Esophagus squamous epithelium (tissue), 5 donors: ENCODE data around the gene TOR4A. TPM values are rescaled to one million over a fixed set of nuclear protein-coding genes. Genes with fewer than 3 reads are reported as not detected.
"Not testable (repeated sequence)": the region's sequence is repeated elsewhere in the genome, so short reads cannot be mapped to it uniquely, and the experiment has no call there.

Experiments used
- DNase-seq: peaks from one replicate; lab custom pipeline; 2025; lab: John Stamatoyannopoulos, UW
- H3K27ac ChIP-seq, 4 donors: fragments of 200-600 bp; sonication (generic); one replicate each; pipeline ENCODE4 v1.5.1; 2016 to 2019; ENCODE audit warnings: mild to moderate bottlenecking in 1 of 4
- H3K27me3 ChIP-seq, 4 donors: fragments of 200-600 bp; sonication (generic); 1 replicate in 3 of 4; 2 replicates in 1 of 4; pipeline versions ENCODE4 v1.5.1 to v1.6.0; 2017 to 2021; ENCODE audit warnings: antibody characterized with exemption in 1 of 4
- H3K36me3 ChIP-seq, 3 donors: fragments of 200-600 bp; sonication (generic); one replicate each; pipeline ENCODE4 v1.5.1; 2016 to 2019
- H3K4me1 ChIP-seq, 3 donors: fragments of 200-600 bp; sonication (generic); one replicate each; pipeline ENCODE4 v1.5.1; 2017 to 2019
- H3K4me3 ChIP-seq, 4 donors: fragments of 200-600 bp; sonication (generic); 1 replicate in 3 of 4; 2 replicates in 1 of 4; pipeline ENCODE4 v1.5.1; 2016 to 2019; ENCODE audit warnings: mild to moderate bottlenecking in 2 of 4, moderate library complexity in 1 of 4
- H3K9me3 ChIP-seq, 3 donors: fragments of 200-600 bp; sonication (generic); one replicate each; pipeline ENCODE4 v1.5.1; 2016 to 2019
- CTCF ChIP-seq, 6 experiments: fragments of 450-650 bp in 4 of 6; fragments of 200-600 bp in 2 of 6; sonication (generic) in 2 of 6; IDR thresholded peaks; one replicate each; pipeline ENCODE4 v1.5.1; 2016 to 2019; ENCODE audit warnings: antibody characterized with exemption in 6 of 6, mild to moderate bottlenecking in 4 of 6, moderate library complexity in 4 of 6
- POLR2A ChIP-seq, 4 donors: fragments of 450-650 bp; IDR thresholded peaks; one replicate each; pipeline ENCODE4 v1.6.1; 2017; ENCODE audit warnings: antibody characterized with exemption in 4 of 4, mild to moderate bottlenecking in 4 of 4, moderate library complexity in 3 of 4
- WGBS, 2 donors: methylation state at CpG; one replicate each; pipeline ENCODE4 v1.1.5; 2018; 5-methylcytosine and 5-hydroxymethylcytosine counted together
- intact Hi-C: fragments of 100-400 bp; cut with DNase I; formaldehyde crosslinking; loops from one replicate; pipeline ENCODE4 v1.15.0; 2022
- total RNA-seq, 4 donors: library from RNA; depleted of rRNA; stranded (reverse); fragments of >200 nt; gene quantifications; one replicate each; pipeline ENCODE4 v1.1.0, GENCODE V29; 2016
- donor health status: DM: yes; HTN: yes; CAD: no.

Gene TOR4A
- total RNA-seq, 4 donors from 2014 or later, result 8.8 to 17.5 (median 13.5) TPM

- Histone ChIP-seq H3K4me1 (peaks cover 16 to 53% (median 23%) of the 10 kb centered on the region in 3 donors), H3K27me3 (peaks cover 0 to 57% (median 0%) of the 10 kb centered on the region in 4 donors), H3K36me3 (no peaks in the 10 kb centered on the region), H3K4me3 (peak overlapping the region in 3 of 4 donors; percentile 7 to 40 (median 7)), H3K9me3 (no peaks in the 10 kb centered on the region), H3K27ac (no peak overlapping the region)
- intact Hi-C loops, result loop anchor here (10.0 kb wide), 1 partner anchor 51 kb away; the partner anchor contains the start of genes ANAPC2 and SSNA1
- no peak for TF ChIP-seq POLR2A (IDR thresholded peaks at IDR 0.05)
- TF ChIP-seq CTCF (IDR thresholded peaks at IDR 0.05), result no peak
- DNase-seq, result no peak
- WGBS, 2 donors, result 67 to 80% methylated on average over 1 to 3 of the region's 35 CpGs
These were observed 41.9 kb upstream of the TOR4A start for GRCh38 chr9:137235424-137236237.

DNA sequence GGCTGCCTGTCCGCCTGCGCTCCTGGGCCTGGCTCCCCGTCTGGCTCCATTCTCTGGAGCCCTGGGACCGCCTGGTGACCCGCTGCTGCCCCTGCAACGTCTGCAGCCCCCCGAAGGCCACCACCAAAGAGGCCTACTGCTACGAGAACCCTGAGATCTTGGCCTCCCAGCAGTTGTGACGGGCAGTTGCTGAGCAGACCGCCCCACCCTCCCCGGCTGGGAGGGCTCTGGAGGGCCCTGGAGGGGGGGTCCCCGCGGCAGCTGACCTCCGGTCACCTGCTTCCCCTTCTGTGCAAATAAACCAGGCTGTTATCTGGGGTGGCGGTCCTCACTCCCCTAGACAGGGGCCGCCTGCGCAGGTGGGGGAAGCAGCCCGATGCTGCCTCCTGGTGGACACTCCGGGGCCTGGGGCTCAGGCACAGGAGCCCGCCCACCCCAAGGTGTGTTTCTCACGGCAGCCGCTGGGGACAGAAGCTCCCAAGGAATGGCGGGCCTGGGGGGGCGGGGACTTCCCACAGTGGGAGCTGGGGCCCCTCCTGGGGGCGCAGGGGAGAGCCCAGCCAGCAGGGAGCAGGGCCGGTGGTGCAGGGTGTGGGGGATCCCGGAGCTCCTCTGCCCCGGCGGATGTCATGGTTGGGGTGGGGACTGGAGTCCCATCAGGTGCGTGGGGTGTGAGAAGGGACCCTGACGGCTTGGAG lies 41.1 kb upstream of the TOR4A start:
- H3K9me3 ChIP-seq, result no peaks in the 10 kb centered on the region
- H3K36me3 ChIP-seq, result no peaks in the 10 kb centered on the region
- peaks cover 16 to 53% (median 23%) of the 10 kb centered on the region in 3 donors for H3K4me1 ChIP-seq
- DNase-seq, result no peak
- intact Hi-C loops, result loop anchor here (10.0 kb wide), 1 partner anchor 52 kb away; the partner anchor contains the start of genes ANAPC2 and SSNA1
- H3K4me3 ChIP-seq, result peak overlapping the region in 3 of 4 donors; percentile 7 to 40 (median 7)
- no peak for TF ChIP-seq POLR2A (IDR thresholded peaks at IDR 0.05)
- TF ChIP-seq CTCF (IDR thresholded peaks at IDR 0.05), result peak; percentile 99 to 100 (median 100)
- H3K27me3 ChIP-seq, result peaks cover 0 to 49% (median 0%) of the 10 kb centered on the region in 4 donors
- H3K27ac ChIP-seq, result peak overlapping the region in 1 of 4 donors; percentile 39
- WGBS, 2 donors, result 0% methylated on average over 4 of the region's 31 CpGs; no CpG with 5 or more reads in 1 of the 2 donors

GRCh38 chr9:137236936-137237421 lies 40.5 kb upstream of the TOR4A start:
- Histone ChIP-seq H3K27me3 (peaks cover 0 to 43% (median 0%) of the 10 kb centered on the region in 4 donors), H3K36me3 (peaks cover 0 to 4% (median 3%) of the 10 kb centered on the region in 3 donors), H3K4me1 (peaks cover 20 to 57% (median 23%) of the 10 kb centered on the region in 3 donors), H3K27ac (peak overlapping the region in 1 of 4 donors; percentile 39), H3K4me3 (peak overlapping the region in 3 of 4 donors; percentile 7 to 40 (median 7)), H3K9me3 (no peaks in the 10 kb centered on the region)
- 63% methylated on average over 2 of the region's 11 CpGs; no CpG with 5 or more reads in 1 of the 2 donors for WGBS, 2 donors
- intact Hi-C loops, result loop anchor here (10.0 kb wide), 1 partner anchor 52 kb away; the partner anchor contains the start of genes ANAPC2 and SSNA1
- no peak for DNase-seq
- TF ChIP-seq CTCF (IDR thresholded peaks at IDR 0.05) (no peak), POLR2A (IDR thresholded peaks at IDR 0.05) (no peak)

- H3K4me3 ChIP-seq, result no peak overlapping the region
- peaks cover 0 to 32% (median 0%) of the 10 kb centered on the region in 4 donors for H3K27me3 ChIP-seq
- H3K9me3 ChIP-seq, result no peaks in the 10 kb centered on the region
- H3K36me3 ChIP-seq, result peaks cover 5 to 15% (median 13%) of the 10 kb centered on the region in 3 donors
- intact Hi-C loops, result loop anchor here (10.0 kb wide), 1 partner anchor 53 kb away; the partner anchor contains the start of genes ANAPC2 and SSNA1
- DNase-seq, result no peak
- peak overlapping the region in 1 of 4 donors; percentile 16 for H3K27ac ChIP-seq
- TF ChIP-seq POLR2A (IDR thresholded peaks at IDR 0.05) (no peak), CTCF (IDR thresholded peaks at IDR 0.05) (no peak)
- 58 to 84% methylated on average over 6 to 9 of the region's 13 CpGs for WGBS, 2 donors
- H3K4me1 ChIP-seq, result peaks cover 29 to 68% (median 34%) of the 10 kb centered on the region in 3 donors
These were observed 39.5 kb upstream of the TOR4A start for GRCh38 chr9:137237759-137238726.

DNA sequence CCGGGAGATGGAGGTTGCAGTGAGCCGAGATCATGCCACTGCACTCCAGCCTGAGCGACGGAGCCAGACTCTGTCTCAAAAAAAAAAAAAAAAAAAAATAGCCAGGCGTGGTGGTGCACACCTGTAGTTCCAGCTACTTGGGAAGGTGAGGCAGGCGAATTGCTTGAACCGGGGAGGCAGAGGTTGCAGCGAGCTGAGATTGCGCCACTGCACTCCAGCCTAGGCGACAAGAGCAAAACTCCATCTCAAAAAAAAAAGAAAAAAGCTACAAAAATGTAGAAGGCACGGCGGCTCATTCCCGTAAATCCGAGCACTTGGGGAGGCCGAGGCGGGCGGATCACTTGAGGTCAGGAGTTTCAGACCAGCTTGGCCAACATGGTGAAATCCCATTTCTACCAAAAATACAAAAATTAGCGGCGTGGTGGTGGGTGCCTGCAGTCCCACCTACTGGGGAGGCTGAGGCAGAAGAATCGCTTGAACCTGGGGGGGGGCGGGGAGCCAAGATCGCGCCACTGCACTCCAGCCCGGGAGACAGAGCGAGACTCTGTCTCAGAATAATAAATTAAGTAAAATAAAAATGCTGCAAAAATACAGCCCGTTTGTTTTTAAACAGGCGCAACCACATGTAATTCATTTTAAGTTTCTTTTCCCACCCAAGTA lies 37.9 kb upstream of the TOR4A start:
- peaks cover 0 to 16% (median 0%) of the 10 kb centered on the region in 4 donors for H3K27me3 ChIP-seq
- not testable (repeated sequence) for H3K9me3 ChIP-seq, DNase-seq
- WGBS, 2 donors, result 37 to 59% methylated on average over 21 of the region's 27 CpGs
- H3K36me3 ChIP-seq, result peaks cover 6 to 21% (median 21%) of the 10 kb centered on the region in 3 donors
- H3K27ac ChIP-seq, result peak overlapping the region; percentile 94 to 100 (median 95)
- intact Hi-C loops, result loop anchor here (10.0 kb wide), 1 partner anchor 55 kb away; the partner anchor contains the start of genes ANAPC2 and SSNA1
- peaks cover 43 to 84% (median 43%) of the 10 kb centered on the region in 3 donors for H3K4me1 ChIP-seq
- peak overlapping the region; percentile 60 to 97 (median 83) for H3K4me3 ChIP-seq
